Motor neuron (in vitro differentiated cells): ENCODE results near the gene INPP5D. TPM values are rescaled to one million over a fixed set of nuclear protein-coding genes. Genes with fewer than 3 reads are reported as not detected.

Source experiments
- ATAC-seq, 8 experiments: fragments of 200-7000 bp; cut with Tn5 transposase; replicated peaks in 6 of 8; 2 replicates each; pipeline ENCODE4 v1.8.0; 2021; ENCODE audit warnings: mild to moderate bottlenecking in 8 of 8, moderate library complexity in 8 of 8
- H3K27ac ChIP-seq, 2 donors: fragments of 250-450 bp; sonication (Bioruptor Pico); 2 replicates each; pipeline ENCODE4 v1.9.0; 2021; ENCODE audit warnings: antibody characterized with exemption in 2 of 2, mild to moderate bottlenecking in 2 of 2, moderate library complexity in 1 of 2
- H3K4me1 ChIP-seq, 2 donors: fragments of 250-450 bp; sonication (Bioruptor Pico); replicated peaks in 1 of 2; 2 replicates each; pipeline ENCODE4 v1.6.1; 2021; ENCODE audit warnings: antibody characterized with exemption in 2 of 2, mild to moderate bottlenecking in 2 of 2, moderate library complexity in 1 of 2
- H3K4me3 ChIP-seq, 5 donors: fragments of 250-450 bp; sonication (Bioruptor Pico); 2 replicates each; pipeline ENCODE4 v1.9.0; 2021; ENCODE audit warnings: antibody characterized with exemption in 5 of 5, mild to moderate bottlenecking in 5 of 5, moderate library complexity in 4 of 5
- WGBS, 10 experiments: fragments of 450-650 bp; shearing (Covaris generic); methylation state at CpG; one replicate each; pipeline ENCODE4 v1.0.0; 2022; 5-methylcytosine and 5-hydroxymethylcytosine counted together
- in situ Hi-C, 9 experiments: fragments of 400-800 bp; cut with MboI; loops; one replicate each; pipeline ENCODE4 v1.15.0; 2021; ENCODE audit warnings: low sequenced_read_pairs in 9 of 9, low pct_unique_long_range_greater_than_20kb in 2 of 9; ENCODE audit not compliant: unreplicated experiment in 9 of 9
- total RNA-seq, 8 experiments: library from RNA; unstranded; fragments of 300-600 nt; gene quantifications; 2 replicates each; pipeline versions ENCODE4 v1.2.3 to v1.2.4, GENCODE V29; 2022

Gene INPP5D
- total RNA-seq, 8 experiments from 2014 or later: 2.0 to 8.5 (median 3.8) TPM

DNA sequence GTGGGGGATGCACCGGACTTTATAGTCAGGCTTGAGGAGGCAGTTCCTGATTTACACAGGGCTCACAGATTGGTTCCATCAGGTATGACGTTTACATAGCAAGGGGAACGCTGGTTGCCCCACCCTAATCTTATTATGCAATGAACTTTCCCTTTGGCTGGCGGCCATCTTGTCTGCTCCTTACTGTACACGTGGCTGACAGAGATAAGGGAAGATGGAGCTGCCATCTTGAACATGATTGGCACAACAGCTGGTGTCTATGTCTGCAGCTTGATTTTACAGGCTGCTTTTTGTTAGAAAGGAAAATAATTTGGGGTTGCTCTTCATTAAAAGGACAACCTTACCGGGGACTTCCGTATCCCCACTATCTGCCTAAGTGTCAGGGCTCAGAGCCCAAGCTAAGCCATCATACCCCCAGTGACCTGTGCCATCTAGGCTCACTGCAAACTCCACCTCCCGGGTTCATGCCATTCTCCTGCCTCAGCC is 157.8 kb downstream of the INPP5D start:
- in situ Hi-C loops: no loop called here
- WGBS, 10 experiments: 55 to 100% (median 97%) methylated on average over 1 to 6 of the region's 8 CpGs; no CpG with 5 or more reads in 2 of the 10 experiments
- peak in 2 of 8 experiments; percentile 24 to 65 for ATAC-seq
- H3K27ac ChIP-seq: no peak overlapping the region
- no peaks in the 10 kb centered on the region for H3K4me1 ChIP-seq
- no peak overlapping the region for H3K4me3 ChIP-seq

GRCh38 chr2:233218836-233219235 is 158.7 kb downstream of the INPP5D start:
- H3K4me1 ChIP-seq: no peaks in the 10 kb centered on the region
- WGBS, 10 experiments: 90 to 100% (median 97%) methylated on average over 1 to 3 of the region's 6 CpGs; no CpG with 5 or more reads in 6 of the 10 experiments
- H3K27ac ChIP-seq: no peak overlapping the region
- in situ Hi-C loops: no loop called here
- ATAC-seq: peak in 1 of 8 experiments; percentile 42
- no peak overlapping the region for H3K4me3 ChIP-seq

- Histone ChIP-seq H3K4me3 (no peak overlapping the region), H3K27ac (no peak overlapping the region), H3K4me1 (no peaks in the 10 kb centered on the region)
- in situ Hi-C loops: no loop called here
- ATAC-seq: no peak
- WGBS, 10 experiments: 17 to 100% (median 89%) methylated on average over 1 of the region's 1 CpG; no CpG with 5 or more reads in 3 of the 10 experiments
These were observed 159.7 kb downstream of the INPP5D start for GRCh38 chr2:233219848-233220247.

DNA sequence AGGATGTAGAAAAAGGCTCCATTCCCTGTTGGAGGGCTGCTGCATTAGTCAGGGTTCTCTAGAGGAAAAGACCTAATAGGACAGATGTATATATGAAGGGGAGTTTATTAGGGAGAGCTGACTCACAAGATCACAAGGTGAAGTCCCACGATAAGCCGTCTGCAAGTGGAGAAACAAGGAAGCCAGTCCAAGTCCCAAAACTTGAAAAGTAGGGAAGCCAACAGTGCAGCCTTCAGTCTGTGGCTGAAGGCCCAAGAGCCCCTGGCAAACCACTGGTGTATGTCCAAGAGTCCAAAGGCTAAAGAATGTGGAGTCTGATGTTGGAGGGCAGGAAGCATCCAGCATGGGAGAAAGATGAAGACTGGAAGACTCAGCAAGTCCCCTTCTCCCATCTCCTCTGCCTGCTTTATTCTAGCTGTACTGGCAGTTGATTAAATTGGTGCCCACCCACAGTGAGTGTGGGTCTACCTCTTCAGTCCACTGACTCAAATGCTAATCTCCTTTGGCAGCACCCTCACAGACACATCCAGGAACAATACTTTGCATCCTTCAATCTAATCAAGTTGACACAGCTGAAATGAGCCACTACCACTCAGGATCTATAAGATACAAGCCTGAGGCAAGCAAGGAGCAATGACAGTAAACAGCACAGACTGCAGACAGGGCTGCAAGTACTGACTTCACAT is 161.4 kb downstream of the INPP5D start:
- no peak overlapping the region for H3K27ac ChIP-seq
- no peaks in the 10 kb centered on the region for H3K4me1 ChIP-seq
- in situ Hi-C loops: no loop called here
- WGBS, 10 experiments: 63 to 100% (median 72%) methylated on average over 1 to 2 of the region's 2 CpGs; no CpG with 5 or more reads in 5 of the 10 experiments
- no peak overlapping the region for H3K4me3 ChIP-seq
- ATAC-seq: no peak

- Histone ChIP-seq H3K27ac (no peak overlapping the region), H3K4me1 (no peaks in the 10 kb centered on the region), H3K4me3 (no peak overlapping the region)
- in situ Hi-C loops: no loop called here
- WGBS, 10 experiments: 50 to 97% (median 88%) methylated on average over 4 to 14 of the region's 14 CpGs
- no peak for ATAC-seq
These were observed 163.1 kb downstream of the INPP5D start for GRCh38 chr2:233223059-233223894.

DNA sequence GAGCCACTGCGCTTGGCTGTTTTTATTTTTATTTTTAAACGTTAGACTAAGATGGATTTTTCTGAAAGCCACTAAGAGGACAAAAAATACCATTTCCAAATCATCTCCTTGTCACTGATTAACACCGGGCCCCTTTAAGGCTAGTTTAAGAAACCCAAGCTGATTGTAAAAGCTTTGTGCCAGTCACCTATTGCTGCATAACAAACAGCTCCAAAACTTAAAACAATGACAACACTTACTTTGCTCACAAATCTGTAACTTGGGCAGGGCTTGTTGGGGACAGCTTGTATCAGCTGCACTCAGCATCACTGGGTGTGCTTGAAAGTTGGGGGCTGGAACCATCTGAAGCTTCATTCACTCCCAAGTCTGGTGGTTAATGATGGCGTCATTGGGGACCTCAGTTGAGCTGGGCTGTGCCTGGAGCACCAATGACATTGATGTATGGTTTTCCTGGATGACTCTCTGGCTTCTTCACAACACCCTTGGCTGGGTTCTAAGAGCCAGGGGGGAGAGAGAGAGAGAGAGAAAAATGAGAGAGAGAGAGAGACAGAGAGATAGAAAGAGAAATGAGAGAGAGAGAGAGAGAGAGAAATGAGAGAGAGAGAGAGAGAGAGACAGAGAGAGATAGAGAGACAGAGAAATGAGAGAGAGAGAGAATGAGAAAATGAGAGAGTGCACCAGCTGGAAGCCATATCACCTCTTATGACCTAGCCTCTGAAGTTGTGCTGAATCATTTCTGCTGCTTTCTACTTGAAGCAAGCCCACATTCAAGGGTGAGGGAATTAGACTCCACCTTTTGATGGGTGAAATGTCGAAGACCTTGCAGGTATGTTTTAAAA is 165.3 kb downstream of the INPP5D start:
- in situ Hi-C loops: loop anchor here in 1 of 9 experiments (25.0 kb wide), 1 partner anchor 613 kb away; no protein-coding TSS in a partner anchor
- Histone ChIP-seq H3K27ac (no peak overlapping the region), H3K4me1 (no peaks in the 10 kb centered on the region), H3K4me3 (no peak overlapping the region)
- 20 to 100% (median 73%) methylated on average over 1 to 4 of the region's 5 CpGs; no CpG with 5 or more reads in 1 of the 10 experiments for WGBS, 10 experiments
- no peak for ATAC-seq

DNA sequence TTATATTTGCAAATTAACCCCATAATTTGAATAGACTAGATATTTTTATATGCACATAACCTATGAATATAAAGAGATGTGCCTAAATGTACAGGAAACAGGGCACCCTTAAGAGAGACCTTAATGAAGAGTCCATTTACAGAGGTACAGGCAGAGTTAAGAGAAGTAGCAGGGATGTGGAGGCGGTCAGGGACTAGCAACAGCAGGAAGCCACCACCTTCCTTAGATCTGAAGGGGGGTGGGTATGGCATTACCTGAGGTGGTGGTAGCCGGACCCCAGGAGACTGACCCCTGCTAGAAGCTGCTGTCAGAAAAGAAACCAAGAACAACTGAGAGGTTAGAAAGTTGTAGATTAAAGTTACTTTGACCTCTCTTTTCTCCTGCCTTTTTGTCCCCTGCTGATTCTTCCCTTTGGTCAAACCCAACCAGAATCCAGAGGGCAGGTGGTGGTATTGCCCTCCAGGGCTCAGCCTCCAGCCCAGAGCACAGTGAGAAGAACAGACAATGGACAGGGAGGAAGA is 166.4 kb downstream of the INPP5D start:
- in situ Hi-C loops: loop anchor here in 1 of 9 experiments (25.0 kb wide), 1 partner anchor 614 kb away; no protein-coding TSS in a partner anchor
- ATAC-seq: no peak
- H3K4me1 ChIP-seq: no peaks in the 10 kb centered on the region
- WGBS, 10 experiments: 20 to 100% (median 92%) methylated on average over 1 to 2 of the region's 2 CpGs; no CpG with 5 or more reads in 5 of the 10 experiments
- H3K27ac ChIP-seq: no peak overlapping the region
- no peak overlapping the region for H3K4me3 ChIP-seq

DNA sequence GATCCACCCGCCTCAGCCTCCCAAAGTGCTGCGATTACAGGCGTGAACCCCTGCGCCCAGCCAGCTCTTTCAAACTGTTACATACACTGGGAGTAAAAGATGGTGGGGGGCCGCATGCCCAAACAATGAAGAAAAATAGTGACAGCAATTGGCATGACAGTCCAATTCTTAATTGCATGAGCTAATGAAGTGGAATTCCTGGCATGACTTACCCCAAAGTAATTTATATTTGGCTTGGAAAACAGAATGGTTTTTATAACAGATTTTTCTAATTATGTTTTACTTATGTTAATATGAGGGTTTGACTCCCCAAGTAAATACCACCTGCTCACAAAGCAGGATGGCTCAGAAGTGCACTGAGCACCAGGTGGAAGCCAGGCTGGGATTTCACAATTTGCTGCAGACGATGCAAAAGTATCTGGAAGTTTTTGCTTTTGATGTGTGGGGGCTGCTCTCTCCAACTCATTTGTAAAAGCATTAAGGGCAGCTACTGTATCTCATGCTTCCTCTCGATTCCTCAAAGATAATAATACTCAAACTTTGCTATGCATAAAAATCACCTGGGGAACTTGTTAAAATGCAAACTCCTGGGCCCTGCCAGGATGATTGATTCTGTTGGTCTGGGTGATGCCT is 167.3 kb downstream of the INPP5D start:
- Histone ChIP-seq H3K27ac (no peak overlapping the region), H3K4me1 (no peaks in the 10 kb centered on the region), H3K4me3 (no peak overlapping the region)
- no peak for ATAC-seq
- WGBS, 10 experiments: 0 to 93% (median 80%) methylated on average over 1 to 7 of the region's 7 CpGs; no CpG with 5 or more reads in 2 of the 10 experiments
- in situ Hi-C loops: loop anchor here in 1 of 9 experiments (25.0 kb wide), 1 partner anchor 615 kb away; no protein-coding TSS in a partner anchor

DNA sequence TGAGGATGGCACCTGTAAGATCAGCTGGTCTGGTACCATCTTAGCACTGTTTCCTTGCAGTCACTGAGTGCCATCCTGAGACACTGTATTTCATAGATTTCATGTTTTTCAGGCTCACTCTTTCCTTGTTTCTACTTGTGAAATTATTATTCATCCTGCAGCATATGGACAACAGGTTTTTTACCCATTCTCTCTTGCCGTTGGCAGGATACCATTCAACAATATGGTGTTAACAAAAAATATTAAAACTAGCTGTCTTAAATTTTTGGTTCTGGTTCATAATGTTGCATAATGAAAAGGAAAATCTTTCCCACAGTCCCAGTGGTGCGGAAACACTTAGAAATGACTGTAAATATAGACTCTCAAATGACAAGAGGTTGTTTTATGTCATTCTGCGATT is 168.2 kb downstream of the INPP5D start:
- no peak overlapping the region for H3K4me3 ChIP-seq
- no peak for ATAC-seq
- no peak overlapping the region for H3K27ac ChIP-seq
- 0 to 100% (median 83%) methylated on average over 1 to 3 of the region's 3 CpGs; no CpG with 5 or more reads in 1 of the 10 experiments for WGBS, 10 experiments
- in situ Hi-C loops: loop anchor here in 1 of 9 experiments (25.0 kb wide), 1 partner anchor 616 kb away; no protein-coding TSS in a partner anchor
- no peaks in the 10 kb centered on the region for H3K4me1 ChIP-seq

GRCh38 chr2:233233618-233234230 is 173.6 kb downstream of the INPP5D start:
- H3K4me1 ChIP-seq: no peaks in the 10 kb centered on the region
- 15 to 80% (median 60%) methylated on average over 1 to 3 of the region's 4 CpGs for WGBS, 10 experiments
- H3K4me3 ChIP-seq: no peak overlapping the region
- no peak overlapping the region for H3K27ac ChIP-seq
- no peak for ATAC-seq
- in situ Hi-C loops: loop anchor here in 1 of 9 experiments (25.0 kb wide), 1 partner anchor 621 kb away; no protein-coding TSS in a partner anchor

- in situ Hi-C loops: loop anchor here in 1 of 9 experiments (25.0 kb wide), 1 partner anchor 622 kb away; no protein-coding TSS in a partner anchor
- Histone ChIP-seq H3K4me3 (no peak overlapping the region), H3K4me1 (no peaks in the 10 kb centered on the region), H3K27ac (no peak overlapping the region)
- no peak for ATAC-seq
- 20 to 100% (median 88%) methylated on average over 1 to 2 of the region's 2 CpGs for WGBS, 10 experiments
These were observed 174.1 kb downstream of the INPP5D start for GRCh38 chr2:233234264-233234663.
